Activated naive CD4-positive, alpha-beta T cell treated with anti-CD3 and anti-CD28 coated beads, Interleukin-2, amount 50 U/mL, for 72 hours (primary cell): Measurements from ENCODE around the gene UBXN1. TPM values are rescaled to one million over a fixed set of nuclear protein-coding genes. Genes with fewer than 3 reads are reported as not detected.
"Not testable (repeated sequence)": the region's sequence is repeated elsewhere in the genome, so short reads cannot be mapped to it uniquely, and the experiment has no call there.

Source experiments
- ATAC-seq, 2 donors: fragments of 150-1000 bp; cut with Tn5 transposase; 2 replicates each; pipeline ENCODE4 v1.10.0; 2021; ENCODE audit warnings: mild to moderate bottlenecking in 2 of 2, moderate library complexity in 2 of 2
- DNase-seq, 2 donors: peaks; one replicate each; pipeline ENCODE4 v3.0.0; 2021 to 2022; ENCODE audit warnings: low spot score in 2 of 2
- H3K27ac Mint-ChIP-seq, 2 donors: one replicate each; pipeline ENCODE4 v1.8.0; 2022; ENCODE audit warnings: mild to moderate bottlenecking in 2 of 2, mixed read lengths in 2 of 2
- H3K36me3 Mint-ChIP-seq, 2 donors: one replicate each; pipeline ENCODE4 v1.8.0; 2022; ENCODE audit warnings: mixed read lengths in 2 of 2
- H3K9me3 Mint-ChIP-seq, 2 donors: one replicate each; pipeline ENCODE4 v1.8.0; 2022; ENCODE audit warnings: mixed read lengths in 2 of 2
- total RNA-seq, 2 donors: library from RNA; stranded (reverse); gene quantifications; one replicate each; pipeline ENCODE4 v1.2.3, GENCODE V29; 2022

The UBXN1 gene
- total RNA-seq, 2 donors from 2014 or later: 97.2 to 129 TPM

DNA sequence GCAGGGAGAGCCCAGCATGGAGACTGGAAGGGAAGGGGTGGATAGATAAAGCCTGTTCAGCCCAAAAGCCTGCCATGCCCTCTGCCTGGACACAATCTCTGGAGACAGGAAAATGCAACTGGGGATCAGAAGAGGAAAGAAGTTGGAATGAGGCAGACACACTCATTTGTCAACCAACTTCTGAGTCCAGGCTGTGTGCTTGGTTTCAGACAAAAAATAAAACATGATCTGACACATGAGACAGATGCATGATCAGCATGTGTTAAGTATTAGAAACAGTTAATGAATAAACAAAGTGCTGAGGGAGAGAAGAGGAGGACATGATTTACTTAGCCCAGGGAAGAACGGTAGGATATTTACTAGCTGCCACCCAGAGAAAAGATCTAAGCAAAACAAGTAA is 9.6 kb upstream of the UBXN1 start:
- H3K36me3 Mint-ChIP-seq: peaks cover 0 to 12% of the 10 kb centered on the region in 2 donors
- H3K9me3 Mint-ChIP-seq: no peaks in the 10 kb centered on the region
- H3K27ac Mint-ChIP-seq: no peak overlapping the region
- no peak for DNase-seq
- no peak for ATAC-seq

DNA sequence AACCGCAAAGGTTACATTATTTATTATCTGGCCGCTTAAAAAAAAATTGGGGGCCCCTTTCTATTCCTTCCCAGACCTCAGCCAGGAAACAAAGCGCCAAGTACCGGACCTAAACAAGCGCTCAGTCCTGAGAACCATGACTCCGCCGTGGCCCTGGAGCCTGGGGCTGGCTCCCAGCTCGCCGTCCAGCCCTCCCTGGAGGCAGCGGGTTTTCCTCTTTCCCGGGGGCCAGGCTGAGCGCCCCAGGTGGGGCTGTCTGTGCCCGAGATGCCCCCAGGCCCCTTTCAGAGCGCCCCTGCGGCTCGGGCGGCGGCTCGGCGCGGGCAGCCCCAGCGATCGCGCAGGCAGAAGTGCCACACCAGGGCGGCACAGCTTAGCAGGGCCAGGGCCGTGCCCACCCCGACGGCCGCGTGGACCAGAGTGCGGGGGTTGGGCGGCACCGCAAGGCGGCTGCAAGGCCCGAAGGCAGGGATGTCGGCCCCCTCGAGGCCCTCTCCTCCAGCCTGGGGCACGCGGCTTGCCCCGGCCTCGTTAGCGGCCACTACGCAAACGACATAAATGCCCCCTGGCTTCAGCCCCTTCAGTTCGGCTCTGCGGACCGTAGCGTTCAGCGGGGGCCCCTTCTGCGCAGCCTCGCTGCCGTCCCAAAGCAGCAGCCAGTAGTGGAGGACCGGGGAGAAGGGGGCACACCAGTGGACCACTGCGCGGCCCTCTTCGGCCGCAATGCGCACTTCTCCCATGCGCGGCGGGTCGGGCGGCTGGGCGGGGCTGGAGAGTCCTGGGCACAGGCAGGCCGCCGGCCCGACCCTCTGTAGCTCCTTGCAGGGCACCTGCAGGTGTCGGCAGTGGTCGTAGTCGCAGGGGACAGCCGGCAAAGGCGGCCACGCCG is 8.9 kb upstream of the UBXN1 start:
- DNase-seq (no peak), ATAC-seq (peak; percentile 18)
- H3K9me3 Mint-ChIP-seq: no peaks in the 10 kb centered on the region
- no peak overlapping the region for H3K27ac Mint-ChIP-seq
- peaks cover 0 to 8% of the 10 kb centered on the region in 2 donors for H3K36me3 Mint-ChIP-seq

DNA sequence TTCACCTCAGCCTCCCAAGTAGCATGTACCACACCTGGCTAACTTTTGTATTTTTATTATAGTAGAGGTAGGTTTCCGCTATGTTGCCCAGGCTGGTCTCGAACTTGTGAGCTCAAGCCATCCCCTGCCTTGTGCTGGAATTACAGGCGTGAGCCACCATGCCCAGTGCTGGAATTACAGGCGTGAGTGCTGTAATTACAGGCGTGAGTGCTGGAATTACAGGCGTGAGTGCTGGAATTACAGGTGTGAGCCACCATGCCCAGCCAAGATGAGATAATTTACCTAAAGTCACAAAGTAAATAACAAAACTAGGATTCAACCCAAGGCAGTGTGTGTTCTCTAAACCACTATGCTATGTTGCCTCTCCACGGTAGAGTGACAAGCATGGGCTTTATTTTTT is 3.6 kb upstream of the UBXN1 start:
- no peak for DNase-seq
- no peak for ATAC-seq
- Mint-ChIP-seq H3K36me3 (peaks cover 5 to 11% of the 10 kb centered on the region in 2 donors), H3K9me3 (no peaks in the 10 kb centered on the region), H3K27ac (no peak overlapping the region)

DNA sequence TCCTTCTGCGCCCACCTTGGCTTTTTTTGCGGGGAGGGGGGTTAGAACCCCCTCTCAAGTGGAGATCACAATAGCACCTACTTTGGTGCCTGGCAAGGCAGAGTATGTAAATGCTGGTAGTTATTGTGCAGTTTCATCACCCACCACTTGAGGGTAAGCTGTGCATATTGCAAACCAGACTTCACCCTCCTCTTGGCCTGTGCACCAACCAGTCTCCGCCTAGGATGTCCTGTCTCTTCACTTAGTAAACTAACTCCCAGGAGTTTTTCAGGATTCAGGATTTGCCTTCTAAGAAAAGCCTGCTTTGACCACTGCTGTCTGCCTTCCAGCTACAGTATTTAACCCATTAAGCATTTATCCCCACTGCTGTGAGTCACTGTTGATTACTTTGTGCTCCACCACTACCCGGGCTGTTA is 2.0 kb upstream of the UBXN1 start:
- Mint-ChIP-seq H3K36me3 (peaks cover 5 to 19% of the 10 kb centered on the region in 2 donors), H3K9me3 (no peaks in the 10 kb centered on the region), H3K27ac (no peak overlapping the region)
- DNase-seq: peak in 1 of 2 donors; percentile 45
- ATAC-seq: peak; percentile 74 to 78

DNA sequence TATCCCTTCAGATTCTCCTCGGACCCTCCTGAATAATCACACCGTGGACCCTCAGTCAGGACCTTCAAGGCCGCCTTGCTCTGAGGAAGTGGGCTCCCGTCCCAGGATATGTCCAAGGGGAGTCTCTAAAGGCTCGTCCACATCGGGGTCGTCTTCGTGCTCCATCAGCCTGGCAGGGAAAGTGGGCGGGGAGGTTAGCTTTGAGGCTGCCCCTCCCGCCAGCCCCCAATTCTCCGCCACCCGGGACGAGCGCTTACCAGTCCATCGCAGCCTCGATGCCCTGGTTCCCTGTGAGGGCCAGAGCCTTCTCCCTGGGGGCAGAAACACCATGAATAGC is 472 bp downstream of the UBXN1 start:
- Mint-ChIP-seq H3K36me3 (peaks cover 15 to 19% of the 10 kb centered on the region in 2 donors), H3K27ac (peak overlapping the region; percentile 91 to 97), H3K9me3 (no peaks in the 10 kb centered on the region)
- DNase-seq (no peak), ATAC-seq (no peak)

DNA sequence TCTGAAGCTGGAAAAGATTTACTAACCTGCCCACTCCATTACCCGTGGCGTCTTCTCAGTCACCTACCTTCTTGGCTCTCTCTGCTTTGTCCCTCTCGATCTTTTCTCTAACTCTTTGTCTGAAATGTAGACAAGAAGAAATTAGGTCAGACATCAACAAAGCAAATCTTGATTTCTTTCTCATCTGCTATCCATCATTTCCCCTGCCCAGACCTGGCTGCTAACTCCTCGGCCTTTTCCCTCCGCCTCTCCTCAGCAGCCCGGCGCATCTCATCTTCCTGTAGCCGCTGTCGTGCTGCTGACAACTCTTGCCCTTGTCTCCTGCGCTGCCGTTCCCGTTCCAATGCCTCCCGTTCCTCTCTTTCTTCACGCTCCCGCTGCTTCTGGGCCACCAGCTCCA is 1.2 kb downstream of the UBXN1 start:
- DNase-seq (no peak), ATAC-seq (no peak)
- Mint-ChIP-seq H3K27ac (peak overlapping the region; percentile 91), H3K9me3 (no peaks in the 10 kb centered on the region), H3K36me3 (peaks cover 15 to 19% of the 10 kb centered on the region in 2 donors)

DNA sequence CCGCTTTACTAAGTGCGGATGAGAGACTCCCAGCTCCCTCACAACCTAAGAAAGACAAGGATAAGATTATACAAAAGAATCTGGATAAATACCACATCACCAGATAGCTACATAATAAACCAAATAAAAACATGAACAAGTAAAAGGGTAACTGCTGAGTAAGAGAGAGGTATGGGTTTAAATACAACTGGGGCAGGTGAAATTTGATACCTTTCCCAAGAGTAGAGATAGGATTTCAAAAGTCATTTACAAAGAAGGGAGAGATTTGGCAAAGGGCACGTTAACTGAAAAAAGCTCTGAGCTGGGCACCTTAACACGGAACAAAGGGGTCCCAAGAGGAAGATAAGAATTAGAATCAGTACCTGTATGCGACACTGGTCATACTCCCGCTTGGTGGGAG is 1.7 kb downstream of the UBXN1 start:
- DNase-seq (no peak), ATAC-seq (no peak)
- Mint-ChIP-seq H3K27ac (peak overlapping the region; percentile 77 to 91), H3K9me3 (no peaks in the 10 kb centered on the region), H3K36me3 (peaks cover 17 to 21% of the 10 kb centered on the region in 2 donors)

DNA sequence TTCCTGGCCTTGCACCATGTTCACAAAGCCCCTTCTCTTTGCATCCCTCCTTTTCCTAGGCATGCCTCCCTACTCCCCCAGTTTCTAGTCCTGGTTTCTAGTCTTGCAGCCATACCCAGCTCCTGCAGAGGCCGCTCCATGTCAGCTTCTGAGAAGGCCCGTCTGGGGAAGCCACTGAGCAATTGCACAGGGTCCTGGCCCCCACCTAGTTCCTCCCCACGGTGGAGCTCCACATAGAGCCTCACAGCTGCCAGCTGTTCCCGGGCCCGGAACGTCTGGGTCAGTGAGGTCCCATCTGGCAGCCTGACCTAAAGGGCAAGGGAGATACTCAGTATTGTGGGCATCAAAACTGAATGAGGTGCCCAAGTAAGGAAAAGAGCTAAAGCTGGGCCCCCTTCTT is 2.2 kb downstream of the UBXN1 start:
- ATAC-seq (no peak), DNase-seq (no peak)
- Mint-ChIP-seq H3K36me3 (peaks cover 22 to 26% of the 10 kb centered on the region in 2 donors), H3K27ac (peak overlapping the region; percentile 77 to 91), H3K9me3 (no peaks in the 10 kb centered on the region)

DNA sequence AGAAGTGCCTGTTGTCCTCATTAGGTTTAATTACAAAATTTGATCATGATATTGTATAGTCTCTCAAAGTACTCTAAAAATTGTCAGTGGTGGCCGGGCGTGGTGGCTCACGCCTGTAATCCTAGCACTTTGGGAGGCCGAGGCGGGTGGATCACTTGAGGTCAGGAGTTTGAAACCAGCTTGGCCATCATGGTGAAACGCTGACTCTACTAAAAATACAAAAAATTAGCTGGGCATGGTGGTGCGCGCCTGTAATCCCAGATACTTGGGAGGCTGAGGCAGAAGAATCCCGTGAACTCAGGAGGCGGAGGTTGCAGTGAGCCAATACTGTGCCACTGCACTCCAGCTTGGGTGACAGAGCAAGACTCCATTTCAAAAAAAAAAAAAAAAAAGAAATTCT is 3.5 kb downstream of the UBXN1 start:
- H3K36me3 Mint-ChIP-seq: peaks cover 35 to 38% of the 10 kb centered on the region in 2 donors
- not testable (repeated sequence) for H3K9me3 Mint-ChIP-seq, DNase-seq, H3K27ac Mint-ChIP-seq, ATAC-seq

DNA sequence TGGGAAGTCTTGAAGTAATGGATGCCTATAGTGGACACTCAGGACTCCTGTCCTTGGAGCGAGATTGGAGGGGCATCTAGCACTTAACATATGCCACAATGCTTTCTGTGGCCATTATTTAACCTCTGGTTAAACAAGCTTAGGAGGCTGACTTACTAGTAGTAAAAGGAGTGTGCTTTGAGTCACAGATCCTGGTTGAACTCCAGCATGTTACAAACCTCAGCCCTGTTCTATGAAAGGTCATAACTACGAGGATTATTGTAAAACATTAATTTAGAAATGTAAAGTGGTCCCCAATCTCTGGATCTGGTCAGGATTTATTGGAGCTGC is 5.7 kb downstream of the UBXN1 start:
- Mint-ChIP-seq H3K9me3 (no peaks in the 10 kb centered on the region), H3K27ac (peak overlapping the region; percentile 97 to 98), H3K36me3 (peaks cover 33 to 45% of the 10 kb centered on the region in 2 donors)
- DNase-seq: no peak
- ATAC-seq: no peak

DNA sequence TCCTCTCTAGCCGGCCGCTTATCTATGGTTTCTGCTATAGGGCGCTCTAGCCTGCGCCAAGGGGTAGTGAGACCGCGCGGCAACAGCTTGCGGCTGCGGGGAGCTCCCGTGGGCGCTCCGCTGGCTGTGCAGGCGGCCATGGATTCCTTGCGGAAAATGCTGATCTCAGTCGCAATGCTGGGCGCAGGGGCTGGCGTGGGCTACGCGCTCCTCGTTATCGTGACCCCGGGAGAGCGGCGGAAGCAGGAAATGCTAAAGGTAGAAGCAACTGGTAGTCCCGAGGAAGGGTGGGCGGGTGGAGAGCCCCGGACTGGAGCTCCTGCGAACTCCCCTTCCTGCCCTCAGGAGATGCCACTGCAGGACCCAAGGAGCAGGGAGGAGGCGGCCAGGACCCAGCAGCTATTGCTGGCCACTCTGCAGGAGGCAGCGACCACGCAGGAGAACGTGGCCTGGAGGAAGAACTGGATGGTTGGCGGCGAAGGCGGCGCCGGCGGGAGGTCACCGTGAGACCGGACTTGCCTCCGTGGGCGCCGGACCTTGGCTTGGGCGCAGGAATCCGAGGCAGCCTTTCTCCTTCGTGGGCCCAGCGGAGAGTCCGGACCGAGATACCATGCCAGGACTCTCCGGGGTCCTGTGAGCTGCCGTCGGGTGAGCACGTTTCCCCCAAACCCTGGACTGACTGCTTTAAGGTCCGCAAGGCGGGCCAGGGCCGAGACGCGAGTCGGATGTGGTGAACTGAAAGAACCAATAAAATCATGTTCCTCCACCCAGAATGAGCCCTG is 7.1 kb downstream of the UBXN1 start, which contains the start of the genes LBHD1 and UQCC3:
Gene LBHD1, minus strand, starts transcription at position 660 of the 782 bp plus-strand sequence. CDS start 2,236 bp downstream, outside the sequence.
Gene UQCC3, plus strand, starts transcription at position 66 of the 782 bp plus-strand sequence. Its CDS starts 73 bp downstream, at position 139.
- H3K36me3 Mint-ChIP-seq: peaks cover 29 to 48% of the 10 kb centered on the region in 2 donors
- no peaks in the 10 kb centered on the region for H3K9me3 Mint-ChIP-seq
- H3K27ac Mint-ChIP-seq: peak within 1 kb of the TSS; percentile 97 to 98
- ATAC-seq: peak; percentile 89 to 91
- peak; percentile 79 to 80 for DNase-seq

DNA sequence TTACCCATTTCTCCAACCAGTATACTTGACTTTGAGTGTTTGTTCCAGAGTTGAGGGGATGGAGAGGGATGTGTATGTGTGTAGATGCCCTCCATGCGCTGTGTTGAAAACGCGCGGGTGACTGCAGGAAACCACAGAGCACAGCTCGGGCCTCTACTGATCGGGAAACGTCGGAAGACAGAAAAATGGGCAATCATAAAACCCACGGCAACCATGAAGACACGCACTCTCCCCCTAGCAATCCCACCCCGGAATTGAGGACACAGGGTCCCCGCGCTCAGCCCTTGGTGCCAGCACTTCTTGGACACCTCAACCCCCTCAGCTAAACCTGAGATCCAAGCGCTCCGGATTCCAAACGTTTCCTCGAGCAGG is 7.7 kb downstream of the UBXN1 start:
- ATAC-seq (peak; percentile 17 to 20), DNase-seq (no peak)
- H3K9me3 Mint-ChIP-seq: no peaks in the 10 kb centered on the region
- H3K36me3 Mint-ChIP-seq: peaks cover 33 to 53% of the 10 kb centered on the region in 2 donors
- H3K27ac Mint-ChIP-seq: peak overlapping the region; percentile 97 to 98

DNA sequence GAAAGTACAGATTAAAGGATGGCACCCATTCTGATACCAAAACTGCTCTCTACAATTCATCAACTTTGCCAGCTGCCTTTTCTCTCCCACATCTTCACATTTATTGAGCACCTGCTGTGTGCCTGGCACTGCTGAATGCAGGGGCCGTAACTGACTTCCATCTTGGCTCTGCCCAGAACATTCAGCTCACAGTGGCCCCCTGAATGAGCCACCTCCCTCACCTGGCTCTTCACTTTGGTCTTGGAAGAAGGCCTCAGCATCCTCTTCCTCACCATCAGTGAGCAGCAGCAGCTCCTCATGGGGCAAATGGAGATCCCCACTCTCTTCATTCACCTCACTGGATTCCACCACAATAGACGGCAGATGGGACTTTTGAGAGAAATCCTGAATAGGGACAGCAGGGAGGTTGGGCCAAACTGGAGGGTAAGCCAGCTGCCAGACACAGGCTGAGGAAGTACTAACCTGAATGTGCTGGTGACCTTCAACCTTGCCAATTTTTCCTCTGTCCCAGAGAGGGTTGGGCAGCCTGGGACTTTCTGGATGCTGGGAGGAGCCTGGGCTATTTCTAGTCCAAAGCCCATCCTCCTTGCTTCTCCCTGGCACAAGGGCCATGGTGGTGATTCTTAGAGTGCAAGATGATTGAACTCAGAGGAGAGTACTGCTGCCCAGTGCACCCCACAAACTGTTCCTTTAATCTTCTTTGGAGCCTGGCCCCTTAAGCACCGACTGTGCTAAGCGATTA is 9.3 kb downstream of the UBXN1 start:
- peaks cover 50 to 56% of the 10 kb centered on the region in 2 donors for H3K36me3 Mint-ChIP-seq
- H3K9me3 Mint-ChIP-seq: no peaks in the 10 kb centered on the region
- no peak for DNase-seq
- ATAC-seq: no peak
- peak overlapping the region; percentile 82 to 97 for H3K27ac Mint-ChIP-seq

DNA sequence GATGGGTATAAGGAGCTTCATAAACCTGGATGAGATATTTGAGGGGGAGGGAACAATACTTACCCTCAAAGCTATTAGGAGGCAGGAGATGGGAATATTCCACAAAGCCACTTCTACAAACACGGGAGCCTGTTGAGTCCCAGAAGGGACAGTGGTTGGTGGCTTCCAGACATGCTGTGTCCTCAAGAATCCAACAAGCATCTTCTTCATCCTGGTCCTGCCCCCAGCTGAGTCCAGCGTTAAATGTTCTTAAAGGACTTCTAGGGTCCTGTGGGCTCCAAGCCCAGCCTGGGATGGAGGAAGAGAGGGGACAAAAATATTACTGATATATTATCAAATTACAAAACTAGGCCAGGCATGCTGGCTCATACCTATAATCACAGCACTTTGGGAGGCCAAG is 11.4 kb downstream of the UBXN1 start:
- no peaks in the 10 kb centered on the region for H3K9me3 Mint-ChIP-seq
- peaks cover 62 to 64% of the 10 kb centered on the region in 2 donors for H3K36me3 Mint-ChIP-seq
- DNase-seq (no peak), ATAC-seq (no peak)
- peak overlapping the region in 1 of 2 donors; percentile 96 for H3K27ac Mint-ChIP-seq

DNA sequence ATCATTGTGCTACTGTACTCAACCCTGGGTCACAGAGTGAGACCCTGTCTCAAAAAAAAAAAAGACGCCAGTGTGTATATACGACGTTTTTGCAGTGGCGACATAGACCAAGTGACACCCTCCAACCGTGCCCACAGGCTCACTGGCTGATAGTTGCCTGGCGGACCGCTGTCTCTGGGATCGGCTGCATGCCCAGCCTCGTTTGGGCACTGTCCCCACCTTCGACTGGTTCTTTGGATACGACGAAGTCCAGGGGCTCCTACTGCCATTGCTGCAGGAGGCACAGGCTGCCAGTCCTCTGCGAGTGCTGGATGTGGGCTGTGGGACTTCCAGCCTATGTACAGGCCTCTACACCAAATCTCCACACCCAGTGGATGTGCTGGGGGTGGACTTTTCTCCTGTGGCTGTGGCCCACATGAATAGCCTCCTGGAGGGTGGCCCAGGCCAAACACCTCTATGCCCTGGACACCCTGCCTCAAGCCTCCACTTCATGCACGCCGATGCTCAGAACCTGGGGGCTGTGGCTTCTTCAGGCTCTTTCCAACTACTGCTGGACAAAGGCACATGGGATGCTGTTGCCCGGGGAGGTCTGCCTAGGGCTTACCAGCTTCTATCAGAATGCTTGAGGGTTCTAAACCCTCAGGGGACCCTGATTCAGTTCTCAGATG is 12.5 kb downstream of the UBXN1 start:
- H3K9me3 Mint-ChIP-seq: no peaks in the 10 kb centered on the region
- ATAC-seq: no peak
- peak overlapping the region; percentile 96 to 98 for H3K27ac Mint-ChIP-seq
- H3K36me3 Mint-ChIP-seq: peaks cover 54 to 56% of the 10 kb centered on the region in 2 donors
- no peak for DNase-seq

DNA sequence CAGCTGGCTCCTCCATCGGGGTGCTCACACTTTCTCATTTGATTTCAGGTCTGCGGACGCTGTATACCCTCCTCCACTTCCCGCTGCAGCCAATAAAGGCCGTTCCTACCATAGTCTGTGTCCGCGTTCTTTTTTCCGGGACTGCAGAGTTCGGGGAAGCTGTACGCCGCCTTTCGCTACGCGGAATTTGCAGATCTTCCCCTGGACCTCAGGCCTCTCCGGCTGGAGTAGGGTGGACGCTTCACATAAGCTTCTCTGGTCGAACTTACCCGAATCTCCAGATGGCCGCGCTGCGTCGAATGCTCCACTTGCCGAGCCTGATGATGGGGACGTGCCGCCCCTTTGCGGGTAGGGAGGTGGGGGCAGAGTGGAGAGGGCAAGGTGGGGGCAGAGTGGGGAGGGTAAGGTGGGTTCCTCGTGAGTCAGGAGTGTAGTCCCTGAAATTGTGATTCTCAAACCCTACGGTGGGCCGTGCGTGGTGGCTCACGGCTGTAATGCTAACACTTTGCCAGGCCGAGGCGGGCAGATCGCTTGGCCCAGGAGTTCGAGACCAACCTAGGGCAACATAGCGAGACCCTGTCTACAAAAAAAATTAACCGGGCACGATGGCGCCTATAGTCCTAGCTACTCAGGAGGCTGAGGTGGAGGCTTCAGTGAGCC is 13.1 kb downstream of the UBXN1 start:
- peak in 1 of 2 donors; percentile 39 for DNase-seq
- Mint-ChIP-seq H3K36me3 (peaks cover 47 to 49% of the 10 kb centered on the region in 2 donors), H3K9me3 (no peaks in the 10 kb centered on the region), H3K27ac (peak overlapping the region; percentile 96 to 98)
- ATAC-seq: peak; percentile 28 to 31
